GM18858 (cell line): Measurements from ENCODE around the gene SLC18A2.

Experiments used
- ATAC-seq: cut with Tn5 transposase; IDR thresholded peaks from one replicate; pipeline ENCODE4 v1.9.1; 2021; ENCODE audit not compliant: unreplicated experiment

Gene SLC18A2

DNA sequence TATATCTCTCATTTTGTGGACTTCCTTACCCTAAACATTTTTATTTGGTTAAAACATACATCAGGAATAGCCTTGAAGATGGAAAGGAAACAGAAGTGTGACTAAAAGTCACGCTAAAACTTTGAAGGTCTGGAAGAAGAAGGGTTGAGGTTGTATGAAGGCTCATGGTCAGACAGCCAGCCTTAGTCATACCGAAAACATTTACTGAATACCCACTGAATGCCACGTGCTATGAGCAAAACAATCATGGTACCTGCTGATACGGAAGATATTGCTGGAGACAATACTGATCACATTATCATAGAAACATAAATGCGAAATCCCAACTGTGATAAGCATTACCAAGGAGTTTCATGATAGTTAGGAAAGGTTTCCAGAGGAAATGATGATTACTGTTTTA lies 70.3 kb downstream of the SLC18A2 start:
- ATAC-seq: no peak

DNA sequence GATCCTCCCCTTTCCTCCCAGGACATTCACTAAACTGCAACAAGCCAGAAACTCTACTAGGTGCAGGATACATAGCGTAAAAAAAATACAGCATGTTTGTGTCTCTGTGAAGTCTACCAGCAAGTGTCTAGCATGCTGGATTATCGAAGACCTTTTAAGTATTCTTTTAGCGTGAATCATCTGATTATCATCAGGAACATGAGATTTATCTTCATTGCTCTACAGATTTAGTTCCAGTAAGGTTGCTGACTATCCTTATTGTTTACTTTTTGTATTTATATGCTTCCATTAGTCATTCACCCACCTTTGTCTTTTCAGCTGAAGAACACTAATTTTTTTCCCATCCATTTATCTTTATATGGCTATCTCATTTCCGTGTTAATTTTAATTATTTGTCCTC lies 71.5 kb downstream of the SLC18A2 start:
- no peak for ATAC-seq

- ATAC-seq: no peak
These were observed 72.7 kb downstream of the SLC18A2 start for GRCh38 chr10:117313641-117314040.

DNA sequence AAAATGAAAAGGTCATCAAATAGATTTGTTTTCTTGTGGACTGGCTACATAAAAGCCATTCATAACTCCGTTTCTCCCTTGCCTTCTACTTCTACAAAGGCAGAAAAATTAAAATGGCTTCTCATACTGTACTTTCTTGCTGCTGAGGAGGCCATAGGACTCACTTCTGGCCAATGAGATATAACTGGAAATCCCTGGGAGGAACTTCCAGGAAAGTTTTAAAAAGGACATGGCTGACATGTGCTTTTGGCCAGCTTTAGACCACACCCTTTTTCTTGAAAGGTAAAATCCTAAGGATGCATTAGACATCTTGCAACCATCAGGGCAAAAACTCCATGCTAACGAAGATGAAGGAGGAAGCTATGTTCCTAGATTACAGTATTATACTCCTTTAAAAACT lies 75.8 kb downstream of the SLC18A2 start:
- no peak for ATAC-seq

DNA sequence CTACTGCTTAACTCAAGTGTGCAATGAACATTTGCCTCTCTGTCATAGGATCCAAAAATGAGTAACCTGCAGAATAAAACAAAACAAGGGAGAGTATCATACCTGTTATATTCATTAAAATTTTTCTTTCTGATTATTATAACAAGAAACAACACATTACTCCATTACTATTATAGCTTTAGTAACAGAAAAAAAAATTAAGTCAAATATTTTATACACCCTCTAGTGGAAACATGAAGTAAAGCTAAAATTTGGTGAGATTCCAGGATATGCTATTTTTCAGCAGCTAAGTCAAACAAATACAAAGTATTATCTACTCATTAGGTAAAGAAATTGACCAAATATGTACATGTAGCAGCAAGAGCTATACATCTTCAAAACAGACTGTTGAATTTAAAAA lies 78.0 kb downstream of the SLC18A2 start:
- ATAC-seq: no peak

DNA sequence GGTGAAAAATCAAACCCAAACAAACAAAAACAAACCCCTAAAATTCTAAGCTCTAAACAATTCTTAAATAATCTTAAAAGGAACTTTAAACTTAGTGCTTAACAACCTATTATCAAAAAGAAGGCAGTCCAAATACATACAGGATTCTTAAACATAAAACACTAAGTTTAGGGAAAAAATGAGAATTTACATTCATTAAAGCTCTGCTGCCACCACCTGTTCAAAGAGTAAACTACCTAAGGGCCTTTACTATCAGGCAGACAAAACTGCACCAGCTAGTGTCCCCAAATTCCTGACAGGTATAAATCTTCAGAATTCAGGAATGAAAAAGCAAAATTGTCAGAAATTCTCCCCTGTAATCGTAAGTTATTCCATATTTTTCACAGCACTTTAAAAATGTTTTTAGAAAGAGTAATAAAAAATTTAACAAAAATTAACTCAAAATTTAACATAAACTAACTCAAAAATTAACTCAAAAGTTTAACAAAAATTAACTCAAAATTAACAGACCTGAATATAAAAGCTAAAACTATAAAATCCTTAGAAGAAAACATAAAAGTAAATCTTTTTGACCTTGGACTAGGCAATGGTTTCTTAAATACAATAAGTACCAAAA lies 79.2 kb downstream of the SLC18A2 start:
- no peak for ATAC-seq

DNA sequence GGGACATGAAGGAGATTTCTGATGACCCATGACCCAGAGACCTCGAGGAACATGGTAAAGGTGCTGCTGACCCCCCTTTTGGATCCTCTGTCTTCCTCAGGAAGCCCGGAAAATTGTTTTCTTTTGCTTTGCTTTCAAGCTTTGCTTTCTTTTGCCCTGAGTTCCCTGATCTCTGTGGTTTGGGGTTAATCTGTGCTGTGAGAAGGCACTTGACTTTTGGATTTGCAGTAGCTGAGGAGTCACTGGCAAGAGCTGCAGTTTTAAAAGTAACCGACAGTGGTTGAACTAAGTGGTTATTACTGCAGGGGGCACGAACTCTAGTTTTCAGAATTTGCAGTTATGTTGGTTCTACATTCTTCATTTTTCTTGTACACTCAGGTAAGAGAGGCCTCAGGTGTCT lies 81.3 kb downstream of the SLC18A2 start:
- no peak for ATAC-seq

- no peak for ATAC-seq
These were observed 83.5 kb downstream of the SLC18A2 start for GRCh38 chr10:117324367-117324766.

- ATAC-seq: no peak
These were observed 86.3 kb downstream of the SLC18A2 start for GRCh38 chr10:117327262-117327661.
